Kasumi-1 (cell line): ENCODE measurements around the gene TLR6.
"Not testable (repeated sequence)": the region's sequence is repeated elsewhere in the genome, so short reads cannot be mapped to it uniquely, and the experiment has no call there.

Experiments used
- DNase-seq, 2 experiments: peaks; one replicate each; lab custom pipeline; 2025; lab: John Stamatoyannopoulos, UW

The TLR6 gene

DNA sequence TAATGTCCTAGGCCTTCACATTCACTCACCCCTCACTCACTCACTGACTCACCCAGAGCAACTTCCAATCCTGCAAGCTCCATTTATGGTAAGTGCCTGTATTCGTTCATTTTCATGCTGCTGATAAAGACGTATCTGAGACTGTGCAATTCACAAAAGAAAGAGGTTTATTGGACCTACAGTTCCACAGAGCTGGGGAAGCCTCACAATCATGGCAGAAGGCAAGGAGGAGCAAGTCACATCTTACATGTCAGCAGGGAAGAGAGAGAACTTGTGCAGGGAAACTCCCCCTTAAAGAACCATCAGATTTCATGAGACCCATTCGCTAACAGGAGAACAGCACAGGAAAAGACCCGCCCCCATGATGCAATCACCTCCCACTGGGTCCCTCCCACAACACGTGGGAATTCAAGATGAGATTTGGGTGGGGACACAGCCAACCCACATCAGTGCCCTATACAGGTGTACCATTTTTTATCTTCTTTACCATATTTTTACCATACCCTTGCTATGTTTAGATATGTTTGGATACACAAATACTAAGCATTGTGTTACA, 33.8 kb downstream of the TLR6 start:
- DNase-seq = no peak

DNA sequence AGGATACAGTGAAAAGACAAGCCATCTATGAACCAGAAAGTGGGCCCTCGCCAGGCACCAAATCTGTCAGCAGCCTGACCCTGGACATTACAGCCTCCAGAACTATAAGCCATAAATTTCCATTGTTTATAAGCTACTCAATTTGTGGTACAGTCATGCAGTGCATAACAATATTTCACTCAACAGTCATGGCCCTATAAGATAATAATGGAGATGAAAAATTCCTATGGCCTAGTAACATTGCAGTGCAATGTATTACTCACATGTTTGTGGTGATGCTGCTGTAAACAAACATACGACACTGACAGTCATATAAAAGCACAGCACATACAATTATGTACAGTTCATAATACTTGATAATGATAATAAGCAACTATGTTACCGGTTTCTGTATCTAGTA, 34.9 kb downstream of the TLR6 start:
- DNase-seq = no peak

- DNase-seq = no peak
These were observed 36.1 kb downstream of the TLR6 start for GRCh38 chr4:38820329-38821061.

DNA sequence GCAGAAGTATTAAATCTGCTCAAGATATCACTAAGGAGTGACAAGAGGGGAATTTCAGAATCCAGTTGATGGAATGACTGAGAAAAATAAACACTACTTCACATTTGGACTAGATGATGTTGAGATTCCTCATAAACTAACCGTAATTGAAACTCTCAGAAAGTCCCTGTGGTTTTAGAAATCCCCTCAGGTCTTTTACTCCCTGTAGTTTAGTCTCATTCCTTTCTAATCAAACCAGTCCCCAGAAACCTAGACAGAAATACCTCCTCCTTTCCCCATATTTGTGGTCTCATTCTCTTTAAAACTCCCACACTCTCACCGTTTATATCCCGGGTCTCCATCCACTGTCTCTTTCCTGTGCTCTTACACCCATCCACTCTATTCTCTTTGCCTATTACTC, 37.0 kb downstream of the TLR6 start:
- no peak for DNase-seq

DNA sequence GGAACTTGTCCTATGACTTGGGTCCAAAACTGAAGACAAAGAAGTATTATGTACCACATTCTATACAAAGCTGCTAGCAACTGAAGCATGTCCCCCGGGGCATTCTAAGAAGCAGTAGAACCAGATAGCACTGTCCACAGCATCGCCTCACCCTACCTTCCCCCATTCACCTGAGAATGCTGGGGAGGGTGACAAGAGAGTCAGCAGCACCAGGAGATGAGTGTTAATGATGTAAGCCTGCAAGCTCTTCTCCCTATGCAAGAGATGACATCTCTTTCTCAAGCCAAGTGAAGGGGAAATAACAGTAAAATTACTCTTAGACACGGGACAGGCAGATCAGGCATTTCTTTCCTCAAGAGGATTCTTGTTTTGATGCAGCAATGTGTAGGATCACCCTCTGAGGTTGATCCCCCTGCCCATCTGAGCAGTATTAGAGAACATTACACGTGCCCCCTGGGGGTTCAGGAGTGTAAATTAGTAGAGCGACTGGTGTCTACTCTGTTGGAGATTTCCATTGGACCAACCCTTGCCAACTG, 38.1 kb downstream of the TLR6 start:
- no peak for DNase-seq

GRCh38 chr4:38815885-38816782, 40.5 kb downstream of the TLR6 start:
- peak; percentile 47 to 67 for DNase-seq

DNA sequence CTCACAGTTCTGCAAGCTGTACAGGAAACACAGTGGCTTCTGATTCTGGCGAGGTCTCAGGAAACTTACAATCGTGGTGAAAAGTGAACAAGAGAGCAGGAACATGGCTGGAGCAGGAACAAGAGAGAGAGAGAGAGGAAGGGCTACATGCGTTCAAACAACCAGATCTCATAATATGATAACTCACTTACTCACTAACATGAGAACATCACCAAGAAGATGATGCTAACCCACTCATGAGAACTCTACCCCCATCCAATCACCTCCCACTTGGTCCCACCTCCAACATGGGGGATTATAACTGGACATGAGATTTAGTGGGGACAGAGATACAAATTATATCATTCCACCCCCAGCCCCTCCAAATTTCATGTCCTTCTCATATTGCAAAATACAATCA, 42.2 kb downstream of the TLR6 start:
- no peak for DNase-seq

GRCh38 chr4:38811297-38811696, 45.3 kb downstream of the TLR6 start:
- DNase-seq = no peak

DNA sequence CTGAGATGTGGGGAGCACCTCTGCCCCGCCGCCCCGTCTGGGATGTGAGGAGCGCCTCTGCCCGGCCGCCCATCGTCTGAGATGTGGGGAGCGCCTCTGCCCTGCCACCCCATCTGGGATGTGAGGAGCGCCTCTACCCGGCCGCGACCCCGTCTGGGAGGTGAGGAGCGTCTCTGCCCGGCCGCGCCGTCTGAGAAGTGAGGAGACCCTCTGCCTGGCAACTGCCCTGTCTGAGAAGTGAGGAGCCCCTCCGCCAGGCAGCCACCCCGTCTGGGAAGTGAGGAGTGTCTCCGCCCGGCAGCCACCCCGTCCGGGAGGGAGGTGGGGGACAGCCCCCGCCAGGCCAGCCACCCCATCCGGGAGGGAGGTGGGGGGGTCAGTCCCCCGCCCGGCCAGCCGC, 49.2 kb downstream of the TLR6 start:
- not testable (repeated sequence) for DNase-seq

DNA sequence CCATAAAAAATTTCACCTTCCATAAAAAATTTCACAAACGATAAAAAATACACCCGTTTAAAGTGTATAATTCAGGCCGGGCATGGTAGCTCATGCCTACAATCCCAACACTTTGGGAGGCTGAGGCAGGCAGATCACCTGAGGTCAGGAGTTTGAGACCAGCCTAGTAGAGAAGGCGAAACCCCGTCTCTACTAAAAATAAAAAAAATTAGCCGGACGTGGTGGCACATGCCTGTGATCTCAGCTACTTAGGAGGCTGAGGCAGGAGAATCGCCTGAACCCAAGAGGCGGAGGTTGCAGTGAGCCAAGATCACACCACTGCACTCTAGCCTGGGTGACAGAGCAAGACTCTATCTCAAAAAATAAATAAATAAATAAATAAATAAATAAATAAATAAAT, 50.4 kb downstream of the TLR6 start:
- not testable (repeated sequence) for DNase-seq

DNA sequence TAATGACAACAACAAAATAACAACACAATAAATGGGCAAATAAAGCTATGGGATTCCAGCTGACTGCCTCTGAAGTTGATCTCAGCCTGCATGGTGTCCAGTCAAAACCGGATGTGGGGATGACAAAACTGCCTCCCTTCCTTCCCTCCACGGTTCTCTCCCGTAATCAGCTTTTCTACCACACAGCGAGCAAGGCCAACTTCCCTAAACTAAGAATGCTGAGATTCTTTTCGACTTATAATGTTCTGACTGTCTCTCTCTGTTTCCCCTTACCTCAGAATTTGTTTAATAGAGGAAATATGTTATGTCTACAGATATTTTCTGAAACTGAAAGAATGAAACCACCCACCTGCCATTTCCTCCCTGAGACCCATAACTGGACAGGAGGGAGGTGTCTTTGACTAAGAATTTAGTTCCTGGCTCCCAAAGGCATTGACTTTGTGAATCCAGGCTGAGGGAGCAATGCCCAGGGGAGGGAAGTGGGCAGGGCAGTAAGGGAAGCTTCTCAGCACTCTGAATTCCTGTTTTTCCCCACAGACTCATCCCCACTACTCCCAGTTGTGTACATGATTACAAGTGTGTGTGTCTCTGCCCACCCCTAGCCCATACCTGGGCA, 51.0 kb downstream of the TLR6 start:
- peak; percentile 86 to 87 for DNase-seq

DNA sequence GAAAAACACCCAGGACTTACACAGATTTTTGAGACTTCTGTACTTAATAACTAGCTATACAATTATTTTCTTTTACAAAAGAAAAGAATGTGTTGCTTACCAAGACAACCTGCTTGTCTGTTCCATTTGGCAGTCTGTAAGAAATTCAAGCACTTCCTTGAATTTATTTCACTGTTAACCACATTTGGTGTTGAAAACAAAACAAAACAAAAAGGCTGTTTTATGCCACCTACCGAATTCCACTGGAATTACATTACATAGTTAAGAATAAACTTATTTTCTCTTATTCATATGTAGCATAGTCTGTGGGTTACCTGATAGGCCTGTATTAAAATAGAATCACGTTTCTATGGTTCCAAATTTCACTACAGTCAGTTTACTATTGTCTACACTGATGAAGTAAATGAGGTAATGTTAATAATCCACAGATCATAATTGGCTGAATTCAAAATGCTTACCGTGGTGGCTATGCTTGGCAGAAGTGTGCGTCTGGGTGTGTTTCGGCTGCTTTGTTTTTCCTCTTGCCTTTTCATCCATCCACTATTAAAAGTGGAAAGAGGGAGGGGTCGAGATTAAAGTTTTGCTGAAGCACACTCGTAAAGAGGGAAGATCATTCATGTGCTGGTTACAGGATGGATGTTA, 51.8 kb downstream of the TLR6 start, which contains the start of gene TLR1:
Gene TLR1 (minus strand): TSS at position 138 of the 642 bp plus-strand sequence. CDS start 5,960 bp downstream, outside the sequence.
- peak; percentile 69 to 73 for DNase-seq

GRCh38 chr4:38803833-38804653, 52.6 kb downstream of the TLR6 start:
- DNase-seq = no peak

DNA sequence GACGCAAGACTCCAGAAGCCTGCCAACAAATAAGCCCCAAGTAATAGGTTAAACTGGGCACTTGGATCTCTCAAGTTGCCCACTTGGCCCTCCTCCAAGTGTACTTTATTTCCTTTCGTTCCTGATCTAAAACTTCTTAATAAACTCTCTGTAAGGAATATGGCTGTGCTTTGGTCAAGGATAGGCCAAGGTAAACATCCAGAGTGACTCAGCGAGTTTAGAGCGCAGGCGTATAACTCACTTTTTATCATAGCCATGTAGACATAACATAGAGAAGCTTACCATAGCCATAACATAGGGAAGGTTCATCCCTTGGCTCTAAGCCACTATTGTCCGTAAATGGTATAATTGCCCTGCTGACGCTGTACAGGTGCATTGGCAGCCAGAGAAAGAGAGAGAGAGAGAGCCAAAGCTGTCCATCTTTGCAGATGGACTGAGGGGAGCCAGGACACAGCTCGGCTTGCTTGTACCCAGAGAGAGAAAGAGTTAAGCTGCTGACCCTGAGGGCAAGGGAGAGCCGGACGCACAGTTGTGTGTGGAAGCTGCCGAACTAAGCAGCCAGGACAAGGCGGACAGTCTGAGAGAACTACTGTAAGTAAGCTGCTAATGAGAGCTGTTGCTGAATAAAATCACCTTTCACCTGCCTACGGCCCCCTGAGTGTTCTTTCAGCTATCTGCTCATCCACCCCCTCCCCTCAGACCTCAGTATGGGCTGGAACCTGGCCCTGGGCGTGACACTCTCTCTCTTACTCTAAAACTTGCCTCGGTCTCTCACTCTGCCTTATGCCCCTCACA, 53.9 kb downstream of the TLR6 start:
- DNase-seq = no peak

DNA sequence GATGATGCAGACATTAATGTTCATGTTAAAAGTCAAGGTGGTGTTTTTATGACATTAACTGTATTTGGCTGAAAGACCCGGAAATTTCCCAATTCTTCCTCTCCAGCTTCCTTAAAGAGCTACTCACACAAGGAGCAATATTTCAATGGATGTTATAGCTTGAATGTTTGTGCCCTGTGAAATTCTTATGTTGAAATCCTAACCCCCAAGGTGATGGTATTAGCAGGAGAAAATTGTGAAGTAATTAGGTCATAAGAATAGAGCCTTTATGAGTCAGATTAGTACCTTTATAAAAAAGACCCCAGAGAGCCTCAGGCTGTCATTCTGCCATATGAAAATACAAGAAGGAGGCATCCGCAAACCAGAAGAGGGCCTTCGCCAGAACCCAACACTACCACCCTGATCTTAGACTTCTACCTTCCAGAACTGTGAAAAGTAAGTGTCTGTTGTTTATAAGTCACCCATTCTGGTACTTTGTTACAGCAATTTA, 55.6 kb downstream of the TLR6 start:
- no peak for DNase-seq

GRCh38 chr4:38800366-38800765, 56.3 kb downstream of the TLR6 start:
- no peak for DNase-seq

DNA sequence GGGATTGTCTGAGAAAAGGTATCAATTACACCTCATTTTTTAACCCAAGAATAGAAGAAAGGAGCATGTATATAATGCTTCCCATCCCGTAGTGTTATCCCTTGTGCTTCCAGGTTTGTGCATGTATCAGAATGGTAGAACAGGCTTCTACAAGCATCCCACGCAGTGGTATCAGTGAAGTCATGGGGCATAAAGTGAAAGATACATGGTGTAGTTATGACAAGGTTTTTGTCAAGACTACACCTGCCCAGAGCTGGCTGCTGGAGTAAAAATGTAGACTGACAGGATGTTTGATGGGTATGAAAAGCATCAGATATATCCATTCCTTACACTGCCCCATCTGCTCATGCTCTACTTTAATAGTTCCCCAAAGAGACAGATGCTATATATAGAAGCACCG, 61.5 kb downstream of the TLR6 start:
- DNase-seq = no peak

- no peak for DNase-seq
These were observed 62.6 kb downstream of the TLR6 start for GRCh38 chr4:38794051-38794450.

GRCh38 chr4:38791010-38791409, 65.6 kb downstream of the TLR6 start:
- DNase-seq = peak; percentile 21 to 22

GRCh38 chr4:38788317-38788716, 68.3 kb downstream of the TLR6 start:
- DNase-seq = no peak
